Prostate gland (tissue), 2 donors: Measurements from ENCODE around the gene UNC5B.
A peak's percentile ranks its signal among the peaks of the same experiment; 100 is the strongest.

Experiments used
- CTCF ChIP-seq, 4 experiments: fragments of 200-600 bp in 2 of 4; fragments of 450-650 bp in 2 of 4; sonication (generic) in 2 of 4; IDR thresholded peaks; 1 replicate in 3 of 4; 2 replicates in 1 of 4; pipeline ENCODE4 v1.5.1; 2016 to 2019; ENCODE audit warnings: antibody characterized with exemption in 4 of 4, mild to moderate bottlenecking in 2 of 4, moderate library complexity in 2 of 4
- POLR2A ChIP-seq: fragments of 450-650 bp; IDR thresholded peaks from one replicate; pipeline ENCODE4 v1.6.1; 2016; ENCODE audit warnings: antibody characterized with exemption, mild to moderate bottlenecking
- POLR2AphosphoS5 ChIP-seq: sonication (generic); formaldehyde crosslinking; IDR thresholded peaks from one replicate; pipeline ENCODE4 v1.6.1; 2017; ENCODE audit warnings: antibody characterized with exemption

DNA sequence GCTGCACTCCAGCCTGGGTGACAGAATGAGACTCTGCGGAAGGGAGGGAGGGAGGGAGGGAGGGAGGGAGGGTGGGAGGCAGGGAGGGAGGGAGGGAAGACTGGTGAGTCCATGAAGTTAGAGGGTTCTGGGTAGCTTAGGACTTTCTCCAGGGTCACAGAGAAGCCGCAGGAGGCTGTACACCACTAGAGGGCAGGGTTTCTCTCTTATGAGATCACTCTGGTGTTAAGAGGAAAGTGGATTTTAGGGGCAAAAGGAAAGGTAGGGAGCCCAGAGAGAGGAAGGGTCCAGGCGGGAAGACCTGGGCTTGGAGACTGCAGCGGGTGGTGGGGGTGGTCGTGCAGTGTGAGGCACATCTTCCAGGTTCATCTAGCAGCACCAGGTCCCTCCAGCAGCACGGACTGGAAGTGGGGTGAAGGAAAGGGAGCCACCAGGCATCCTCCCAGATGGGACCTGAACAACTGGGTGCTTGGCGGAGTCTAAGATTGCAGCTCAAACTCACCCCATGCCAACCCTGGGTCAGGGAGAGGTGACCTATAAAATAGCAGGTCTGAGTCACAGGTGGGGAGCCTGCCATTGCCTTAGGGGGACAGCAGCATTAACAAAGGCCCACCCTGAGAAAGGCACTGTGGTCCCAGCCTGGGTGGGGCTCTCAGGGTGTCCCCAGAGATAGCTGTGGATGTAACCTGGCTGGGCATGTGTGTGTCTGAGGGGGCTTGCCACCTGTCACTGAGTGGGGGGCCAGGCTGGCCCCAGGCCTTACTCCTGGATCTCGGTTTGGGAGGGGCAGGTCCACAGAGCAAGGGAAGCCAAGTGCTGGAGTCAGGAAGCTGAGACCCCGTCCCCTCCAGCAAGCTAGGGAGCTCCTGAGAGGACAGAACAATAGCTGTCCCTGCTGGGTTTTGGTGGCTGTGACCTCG lies 58.2 kb downstream of the UNC5B start:
- TF ChIP-seq CTCF (IDR thresholded peaks at IDR 0.05) = peak in 3 of 4 experiments; percentile 28 to 39 (median 31)
- TF ChIP-seq POLR2A = no peak
- no peak for TF ChIP-seq POLR2AphosphoS5
